Activated effector memory CD4-positive, alpha-beta T cell treated with Interleukin-2 at 50 U/mL for 16 hours (primary cell): ENCODE results near the gene TYMP.

Experiments used
- DNase-seq: peaks from one replicate; pipeline ENCODE4 v3.0.0-alpha.2; 2020

TYMP gene

GRCh38 chr22:50529897-50530579 is at the start of gene TYMP:
TYMP (minus strand) TSS chr22:50530012; CDS start chr22:50529709, 303 bp downstream.
- peak; percentile 57 for DNase-seq

- no peak for DNase-seq
Observed at GRCh38 chr22:50578776-50579310, 49.0 kb upstream of the TYMP start.

DNA sequence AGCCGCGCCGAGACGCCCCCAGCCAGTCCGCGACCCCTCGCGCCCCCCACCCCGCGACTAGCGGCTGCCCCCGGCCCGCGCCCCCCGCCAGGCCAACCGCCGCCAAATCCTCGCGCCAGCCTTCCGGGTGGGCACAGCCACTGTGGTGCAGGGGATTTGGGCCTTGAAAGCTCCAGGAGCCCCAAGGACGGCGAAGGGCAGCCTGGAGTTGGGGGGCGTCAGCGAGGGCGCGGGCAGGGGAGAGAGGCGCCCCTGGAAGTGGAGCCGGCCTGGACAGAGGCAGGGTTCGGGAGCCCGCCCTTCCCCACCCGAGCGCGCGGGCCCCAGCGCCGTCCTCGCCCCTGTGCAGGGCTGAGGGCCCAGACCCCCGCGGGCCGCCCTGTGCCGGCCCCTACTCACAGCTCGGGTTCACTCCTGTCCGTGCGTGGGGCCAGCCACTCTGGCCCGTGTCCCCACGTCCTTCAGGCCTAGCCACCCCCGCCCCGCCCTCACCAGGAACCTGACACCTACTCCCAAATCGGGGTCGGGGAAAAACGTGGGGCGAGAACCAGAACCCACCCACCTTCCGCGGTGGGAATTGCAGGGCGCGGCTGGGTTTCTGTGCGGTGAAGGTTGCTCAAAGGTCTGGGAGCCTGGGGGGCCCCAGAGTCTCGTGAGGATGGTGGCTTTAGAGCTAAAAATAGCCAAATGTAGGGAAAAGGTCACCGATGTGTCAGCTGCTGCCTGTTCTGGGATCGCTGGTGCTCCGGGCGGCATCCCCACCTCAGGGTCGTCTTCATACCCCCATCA is 48.4 kb upstream of the TYMP start, which contains the start of gene CPT1B:
Gene CPT1B, minus strand, starts transcription at position 441 of the 789 bp plus-strand sequence. CDS start 512 bp downstream, outside the sequence.
- DNase-seq: no peak

DNA sequence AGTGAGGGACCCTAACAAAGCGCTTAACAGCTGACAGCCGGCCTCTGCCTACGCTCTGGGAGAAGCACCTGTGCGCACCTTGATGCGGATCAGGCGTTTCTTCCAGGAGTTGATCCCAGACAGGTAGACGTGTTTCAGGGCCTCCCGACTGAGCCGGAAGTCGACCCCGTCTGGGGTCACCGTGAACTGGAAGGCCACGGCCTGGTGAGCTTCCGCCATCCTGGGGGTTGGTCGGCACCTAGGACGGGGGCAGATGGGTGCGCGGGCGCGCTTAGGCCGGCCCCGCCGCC is 47.8 kb upstream of the TYMP start:
- no peak for DNase-seq

GRCh38 chr22:50576806-50577696 is 47.2 kb upstream of the TYMP start:
- DNase-seq: no peak

DNA sequence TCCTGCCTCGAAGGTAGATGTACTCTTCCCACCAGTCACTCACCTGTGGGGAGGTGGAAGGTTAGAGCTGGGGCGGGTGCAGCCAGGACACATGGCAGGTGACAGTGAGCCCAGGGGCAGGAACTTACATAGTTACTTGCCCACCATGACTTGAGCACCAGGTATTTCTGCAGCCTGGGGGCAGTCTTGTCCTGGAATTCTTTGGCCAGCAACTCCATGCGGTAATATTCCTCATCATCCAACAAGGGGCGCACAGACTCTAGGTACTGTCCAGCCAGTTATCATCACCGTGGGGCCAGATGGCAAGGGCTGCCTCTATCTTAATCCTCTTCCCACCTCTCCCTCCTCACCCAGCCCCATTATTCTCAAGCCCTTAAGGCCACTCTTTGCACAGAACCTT is 46.3 kb upstream of the TYMP start:
- no peak for DNase-seq

DNA sequence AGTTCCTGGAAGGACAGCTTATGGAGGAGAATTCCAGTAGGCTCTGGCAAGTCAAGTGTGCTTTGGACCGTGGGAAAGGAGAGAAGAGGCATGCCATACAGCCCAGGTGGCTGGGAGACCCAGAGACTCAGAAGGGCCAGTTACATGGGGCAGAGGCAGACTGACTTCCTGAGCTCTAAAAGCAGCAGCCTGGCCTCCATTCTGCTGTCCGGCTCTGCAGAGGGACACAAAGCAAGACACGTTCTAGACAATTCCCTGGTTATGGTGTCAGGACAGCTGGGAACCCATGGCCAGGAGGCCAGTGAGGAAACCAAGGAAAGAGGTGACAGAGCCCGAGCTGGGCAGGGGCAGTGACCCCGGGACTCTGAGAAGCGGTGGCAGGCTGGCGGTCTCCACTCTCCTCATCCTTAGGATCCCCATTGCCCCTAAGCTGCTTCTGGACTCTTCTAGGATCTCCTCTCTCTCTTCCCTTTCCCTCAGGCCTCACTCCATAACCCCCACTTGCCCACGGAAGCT is 45.7 kb upstream of the TYMP start:
- no peak for DNase-seq

GRCh38 chr22:50574383-50574755 is 44.6 kb upstream of the TYMP start:
- DNase-seq: no peak

DNA sequence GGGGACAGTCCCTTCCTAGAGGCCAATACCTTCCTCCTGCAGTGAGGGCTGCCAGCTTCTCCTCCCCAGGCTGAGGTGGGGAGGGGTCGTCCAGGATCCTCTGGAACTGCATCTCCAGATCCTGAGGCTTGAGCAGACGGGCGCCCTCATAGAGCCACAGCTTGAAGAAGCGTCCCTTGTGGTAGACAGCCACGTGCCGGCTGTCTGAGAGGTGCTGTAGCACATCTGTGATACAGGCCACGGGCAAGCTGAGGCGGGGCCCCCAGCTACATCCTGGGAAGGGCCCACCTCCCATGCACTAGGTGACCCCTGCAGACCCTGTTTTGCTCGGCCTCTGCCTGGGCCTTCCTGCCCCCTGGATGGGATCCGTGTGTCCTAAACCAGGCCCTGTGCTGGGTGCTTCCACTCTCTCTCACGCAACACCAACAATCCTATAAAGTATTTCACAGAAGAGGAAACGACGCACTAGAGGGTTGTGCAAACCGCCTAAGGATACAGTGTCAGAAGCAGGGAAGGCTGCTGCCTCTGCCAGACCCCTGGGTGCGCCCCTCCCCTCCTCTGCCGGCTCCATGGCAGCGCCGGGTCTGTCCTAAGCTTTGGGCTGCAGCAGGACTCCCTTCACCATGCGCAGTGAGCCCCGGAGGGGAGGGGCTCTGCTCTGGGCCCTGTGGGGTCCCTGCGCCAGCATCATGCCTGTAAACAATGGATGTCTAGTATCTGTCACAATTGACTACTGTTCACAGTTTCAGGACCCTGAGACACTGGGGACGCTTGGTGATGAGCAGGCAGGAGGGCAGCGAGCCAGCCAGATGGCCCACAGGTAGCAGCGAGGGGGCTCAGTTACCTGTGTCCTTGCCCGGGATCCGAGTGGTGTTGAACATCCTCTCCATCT is 43.9 kb upstream of the TYMP start:
- DNase-seq: no peak

DNA sequence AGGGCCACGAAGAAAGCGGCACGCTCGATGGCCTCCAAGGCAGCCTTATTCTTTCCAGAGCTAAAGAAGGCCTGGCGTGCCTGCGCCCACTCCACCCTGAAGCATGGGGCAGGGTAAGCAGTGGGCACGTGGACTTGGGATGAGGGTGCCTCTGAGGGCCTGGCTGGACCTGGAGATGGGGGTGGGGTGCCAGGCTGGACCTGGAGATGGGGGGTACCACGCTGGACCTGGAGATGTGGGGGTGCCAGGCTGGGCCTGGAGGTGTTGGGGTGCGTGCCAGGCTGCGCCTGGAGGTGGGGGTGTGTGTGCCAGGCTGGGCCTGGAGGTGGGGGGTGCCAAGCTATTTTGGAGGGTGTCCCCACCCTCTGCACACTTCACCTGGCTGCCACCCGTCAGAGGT is 43.2 kb upstream of the TYMP start:
- DNase-seq: no peak

- DNase-seq: no peak
Observed at GRCh38 chr22:50571264-50572175, 41.7 kb upstream of the TYMP start.

DNA sequence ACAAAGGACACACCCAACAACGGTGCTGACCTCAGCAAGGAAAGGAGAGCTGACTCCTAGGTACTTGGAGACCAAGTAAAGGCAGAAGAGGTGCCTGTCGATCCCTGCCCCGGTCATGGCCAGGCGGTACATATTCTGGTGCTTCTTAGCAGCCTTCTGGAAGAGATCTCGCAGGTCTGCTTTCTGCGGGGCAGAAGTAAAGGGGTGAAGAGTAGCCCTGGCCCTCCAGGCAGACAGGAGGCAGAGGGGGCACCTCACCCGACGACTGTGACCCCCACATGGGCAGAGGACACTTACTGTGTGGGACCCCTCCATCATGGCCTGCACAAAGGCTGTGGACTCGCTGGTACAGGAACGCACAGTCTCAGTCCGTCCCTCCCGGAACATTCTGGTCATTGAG is 41.0 kb upstream of the TYMP start:
- no peak for DNase-seq

- DNase-seq: no peak
Observed at GRCh38 chr22:50569896-50570535, 40.2 kb upstream of the TYMP start.

GRCh38 chr22:50569041-50569459 is 39.2 kb upstream of the TYMP start:
- DNase-seq: no peak

DNA sequence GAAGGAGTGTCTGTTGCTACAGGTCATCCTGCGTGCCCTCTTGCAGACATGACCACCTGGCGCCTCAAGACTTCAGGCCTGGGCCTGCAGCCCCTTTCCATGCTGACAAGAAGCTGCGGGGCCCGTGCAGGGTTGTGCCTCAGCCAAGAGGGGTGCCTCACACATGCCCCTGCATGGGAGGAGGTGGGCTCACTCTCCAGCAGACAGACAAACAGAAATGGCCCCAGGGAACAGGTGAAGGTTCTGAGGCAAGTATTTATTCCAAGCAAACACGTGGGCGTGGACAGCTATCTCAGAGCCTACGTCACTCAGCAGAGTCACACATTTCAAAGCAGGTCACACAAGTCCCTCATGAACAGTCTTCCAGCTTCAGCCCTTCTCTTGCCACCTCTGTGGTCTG is 38.8 kb upstream of the TYMP start:
- DNase-seq: no peak

- no peak for DNase-seq
Observed at GRCh38 chr22:50567721-50568252, 38.0 kb upstream of the TYMP start.

GRCh38 chr22:50564289-50564688 is 34.5 kb upstream of the TYMP start:
- no peak for DNase-seq

- DNase-seq: no peak
Observed at GRCh38 chr22:50563413-50564160, 33.8 kb upstream of the TYMP start.
